ENCODE measurements around the gene LIPC. TPM values are rescaled to one million over a fixed set of nuclear protein-coding genes. Genes with fewer than 3 reads are reported as not detected.

Gene LIPC
- total and polyA plus RNA-seq, 7 donors: 0.36 to 3.0 (median 0.83) TPM; not detected in 2

DNA sequence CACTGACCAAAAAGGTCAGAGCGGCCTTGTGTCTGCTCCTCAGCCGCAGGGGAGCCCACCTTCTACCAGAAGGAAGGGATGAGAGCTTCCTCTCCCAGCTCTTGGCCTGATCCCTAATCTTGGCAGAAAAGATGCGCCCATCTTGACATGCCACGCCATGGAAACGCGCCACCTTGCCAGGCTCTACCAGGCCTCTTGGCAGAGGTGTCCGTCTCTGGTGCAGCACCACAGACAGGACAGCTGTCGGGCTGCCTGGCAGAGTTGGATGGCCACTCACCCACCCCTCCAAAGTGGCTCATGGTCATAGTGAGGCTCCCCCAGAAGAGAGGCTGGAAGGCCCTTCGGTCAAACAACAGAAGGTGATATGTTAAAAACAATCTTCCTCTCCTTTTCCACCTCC, 105.2 kb downstream of the LIPC start:
- Histone ChIP-seq H3K9me3 (no peaks in the 10 kb centered on the region), H3K27ac (no peak overlapping the region), H3K27me3 (no peaks in the 10 kb centered on the region), H3K4me1 (no peaks in the 10 kb centered on the region), H3K36me3 (no peaks in the 10 kb centered on the region), H3K4me3 (no peak overlapping the region)
- TF ChIP-seq POLR2A (IDR thresholded peaks at IDR 0.05) (no peak), POLR2AphosphoS5 (IDR thresholded peaks at IDR 0.05) (no peak), EP300 (IDR thresholded peaks at IDR 0.05) (no peak)
- TF ChIP-seq, protein P1, sequence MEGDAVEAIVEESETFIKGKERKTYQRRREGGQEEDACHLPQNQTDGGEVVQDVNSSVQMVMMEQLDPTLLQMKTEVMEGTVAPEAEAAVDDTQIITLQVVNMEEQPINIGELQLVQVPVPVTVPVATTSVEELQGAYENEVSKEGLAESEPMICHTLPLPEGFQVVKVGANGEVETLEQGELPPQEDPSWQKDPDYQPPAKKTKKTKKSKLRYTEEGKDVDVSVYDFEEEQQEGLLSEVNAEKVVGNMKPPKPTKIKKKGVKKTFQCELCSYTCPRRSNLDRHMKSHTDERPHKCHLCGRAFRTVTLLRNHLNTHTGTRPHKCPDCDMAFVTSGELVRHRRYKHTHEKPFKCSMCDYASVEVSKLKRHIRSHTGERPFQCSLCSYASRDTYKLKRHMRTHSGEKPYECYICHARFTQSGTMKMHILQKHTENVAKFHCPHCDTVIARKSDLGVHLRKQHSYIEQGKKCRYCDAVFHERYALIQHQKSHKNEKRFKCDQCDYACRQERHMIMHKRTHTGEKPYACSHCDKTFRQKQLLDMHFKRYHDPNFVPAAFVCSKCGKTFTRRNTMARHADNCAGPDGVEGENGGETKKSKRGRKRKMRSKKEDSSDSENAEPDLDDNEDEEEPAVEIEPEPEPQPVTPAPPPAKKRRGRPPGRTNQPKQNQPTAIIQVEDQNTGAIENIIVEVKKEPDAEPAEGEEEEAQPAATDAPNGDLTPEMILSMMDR (IDR thresholded peaks at IDR 0.05): no peak
- DNase-seq: no peak
- 96 to 97% methylated on average over 9 of the region's 9 CpGs for WGBS, 2 donors
- intact Hi-C loops (cut with DNase I): no loop called here

DNA sequence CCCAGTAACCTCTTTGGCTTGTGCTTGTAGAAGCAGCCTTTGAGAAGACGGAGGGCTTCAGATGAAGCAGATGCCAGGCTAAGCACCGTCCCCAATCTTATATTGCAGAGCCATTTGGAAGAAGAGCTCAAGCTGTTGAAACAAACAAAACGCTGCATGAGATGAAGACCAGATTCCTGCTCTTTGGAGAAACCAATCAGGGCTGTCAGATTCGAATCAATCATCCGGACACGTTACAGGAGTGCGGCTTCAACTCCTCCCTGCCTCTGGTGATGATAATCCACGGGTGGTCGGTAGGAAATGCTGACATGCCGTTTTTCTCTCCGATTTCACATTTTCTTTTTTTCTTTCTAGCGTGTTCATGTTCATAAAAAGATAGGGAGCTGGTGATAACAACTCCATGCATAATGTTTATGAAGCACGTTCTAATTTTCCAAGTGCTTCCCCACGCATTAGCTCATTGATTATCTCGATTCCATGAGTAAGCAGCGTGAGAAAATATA, 106.5 kb downstream of the LIPC start:
- H3K4me1 ChIP-seq: no peaks in the 10 kb centered on the region
- intact Hi-C loops (cut with DNase I): no loop called here
- DNase-seq: no peak
- H3K4me3 ChIP-seq: no peak overlapping the region
- H3K9me3 ChIP-seq: no peaks in the 10 kb centered on the region
- TF ChIP-seq, protein P1 (IDR thresholded peaks at IDR 0.05): no peak
- TF ChIP-seq EP300 (IDR thresholded peaks at IDR 0.05) (no peak), POLR2AphosphoS5 (IDR thresholded peaks at IDR 0.05) (no peak), POLR2A (IDR thresholded peaks at IDR 0.05) (no peak)
- H3K27ac ChIP-seq: no peak overlapping the region
- 90 to 94% methylated on average over 16 of the region's 16 CpGs for WGBS, 2 donors
- H3K27me3 ChIP-seq: no peaks in the 10 kb centered on the region
- no peaks in the 10 kb centered on the region for H3K36me3 ChIP-seq

DNA sequence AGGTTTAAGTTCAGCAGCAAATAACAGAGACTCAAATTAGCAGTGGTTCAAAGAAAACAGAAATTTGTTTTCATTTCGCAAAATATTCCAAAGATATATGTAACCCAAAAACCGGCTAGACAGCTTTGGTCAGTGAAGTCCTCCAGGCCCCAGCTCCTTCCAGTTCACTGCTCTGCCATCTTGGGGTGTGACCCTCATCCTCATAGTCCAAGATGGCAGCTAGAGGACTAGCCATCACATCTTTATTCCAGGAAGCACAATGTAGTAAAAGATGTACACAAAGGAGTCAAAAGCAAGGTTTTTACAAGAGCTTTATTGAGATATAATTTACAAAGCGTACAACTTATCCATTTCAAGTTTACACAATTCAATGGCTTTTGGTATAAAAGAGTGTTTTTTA, 107.1 kb downstream of the LIPC start:
- intact Hi-C loops (cut with DNase I): no loop called here
- TF ChIP-seq POLR2A (IDR thresholded peaks at IDR 0.05) (no peak), EP300 (IDR thresholded peaks at IDR 0.05) (no peak), POLR2AphosphoS5 (IDR thresholded peaks at IDR 0.05) (no peak)
- DNase-seq: no peak
- H3K9me3 ChIP-seq: no peaks in the 10 kb centered on the region
- H3K4me1 ChIP-seq: no peaks in the 10 kb centered on the region
- H3K36me3 ChIP-seq: no peaks in the 10 kb centered on the region
- H3K27ac ChIP-seq: no peak overlapping the region
- WGBS, 2 donors: 94 to 95% methylated on average over 3 of the region's 3 CpGs
- no peak overlapping the region for H3K4me3 ChIP-seq
- H3K27me3 ChIP-seq: no peaks in the 10 kb centered on the region

DNA sequence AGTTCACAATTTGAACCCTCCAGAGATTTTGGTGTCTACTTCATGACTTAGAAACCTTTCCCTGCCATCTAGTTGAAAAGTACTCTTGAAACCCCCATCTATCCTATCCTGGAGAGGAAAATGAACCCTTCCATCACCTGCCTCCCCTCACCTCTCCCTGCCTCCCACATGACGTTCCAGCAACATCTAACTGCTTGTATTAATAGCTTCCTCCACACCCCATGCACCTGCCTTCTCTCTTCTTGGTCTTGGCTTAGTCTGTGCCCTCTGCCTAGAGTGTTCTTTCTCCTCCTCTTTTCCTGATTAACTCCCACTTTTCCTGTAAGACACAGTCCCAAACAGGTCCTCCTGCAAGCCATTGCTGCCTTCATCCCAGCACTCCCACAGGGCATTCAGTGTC, 107.8 kb downstream of the LIPC start:
- Histone ChIP-seq H3K9me3 (no peaks in the 10 kb centered on the region), H3K4me1 (no peaks in the 10 kb centered on the region), H3K36me3 (no peaks in the 10 kb centered on the region), H3K4me3 (no peak overlapping the region), H3K27me3 (no peaks in the 10 kb centered on the region), H3K27ac (no peak overlapping the region)
- DNase-seq: no peak
- 15 to 57% methylated on average over 1 of the region's 1 CpG for WGBS, 2 donors
- no peak for TF ChIP-seq POLR2AphosphoS5 (IDR thresholded peaks at IDR 0.05)
- no peak for TF ChIP-seq POLR2A (IDR thresholded peaks at IDR 0.05)
- TF ChIP-seq, protein P1 (IDR thresholded peaks at IDR 0.05): no peak
- no peak for TF ChIP-seq EP300 (IDR thresholded peaks at IDR 0.05)
- intact Hi-C loops (cut with DNase I): no loop called here

DNA sequence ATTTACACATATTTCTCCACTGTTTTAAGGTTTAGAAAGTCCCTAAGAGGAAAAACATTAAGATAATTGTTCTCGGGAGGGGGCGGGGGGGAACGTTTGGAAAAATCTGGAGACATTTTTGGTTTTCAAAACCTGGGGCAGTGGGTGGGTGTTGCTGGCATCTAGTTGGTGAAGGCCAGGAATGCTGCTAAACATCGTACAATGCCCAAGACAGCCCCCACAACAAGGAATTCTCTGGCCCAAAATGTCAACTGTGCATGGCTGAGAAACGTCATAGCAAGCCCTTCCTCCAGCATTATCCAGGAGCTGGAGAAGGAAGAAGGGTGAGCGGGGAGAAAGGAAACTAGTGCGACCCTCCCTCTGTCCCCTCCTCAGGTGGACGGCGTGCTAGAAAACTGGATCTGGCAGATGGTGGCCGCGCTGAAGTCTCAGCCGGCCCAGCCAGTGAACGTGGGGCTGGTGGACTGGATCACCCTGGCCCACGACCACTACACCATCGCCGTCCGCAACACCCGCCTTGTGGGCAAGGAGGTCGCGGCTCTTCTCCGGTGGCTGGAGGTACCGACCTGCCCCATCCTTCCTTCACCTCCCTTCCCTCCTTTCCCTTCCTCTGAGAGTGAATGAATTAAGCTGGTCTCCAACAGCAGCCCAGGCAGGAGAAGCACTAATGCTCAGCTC, 109.8 kb downstream of the LIPC start:
- TF ChIP-seq POLR2AphosphoS5 (IDR thresholded peaks at IDR 0.05): no peak
- no peak for TF ChIP-seq POLR2A (IDR thresholded peaks at IDR 0.05)
- TF ChIP-seq, protein P1 (IDR thresholded peaks at IDR 0.05): no peak
- TF ChIP-seq EP300 (IDR thresholded peaks at IDR 0.05): no peak
- Histone ChIP-seq H3K4me1 (peaks cover 0 to 2% (median under 1%) of the 10 kb centered on the region in 4 donors), H3K27me3 (no peaks in the 10 kb centered on the region), H3K9me3 (no peaks in the 10 kb centered on the region), H3K36me3 (no peaks in the 10 kb centered on the region), H3K4me3 (no peak overlapping the region), H3K27ac (no peak overlapping the region)
- intact Hi-C loops (cut with DNase I): no loop called here
- WGBS, 2 donors: 89 to 90% methylated on average over 22 of the region's 22 CpGs
- DNase-seq: no peak

All from sigmoid colon (tissue), 7 donors.